Subcutaneous abdominal adipose tissue (tissue), 5 donors: ENCODE results near the gene SRMS.

ENCODE experiments used
- H3K27ac ChIP-seq: one replicate; pipeline ENCODE4 v1.7.0; 2013; ENCODE audit warnings: low read depth, mild to moderate bottlenecking, inconsistent platforms, low read length, moderate library complexity
- H3K27me3 ChIP-seq, 5 donors: one replicate each; pipeline ENCODE4 v1.7.0; 2013; ENCODE audit warnings: low read length in 5 of 5, inconsistent platforms in 1 of 5; ENCODE audit not compliant: control insufficient read depth in 5 of 5, insufficient read depth in 4 of 5
- H3K36me3 ChIP-seq, 5 donors: one replicate each; pipeline ENCODE4 v1.7.0; 2013; ENCODE audit warnings: low read length in 5 of 5; ENCODE audit not compliant: control insufficient read depth in 5 of 5, insufficient read depth in 5 of 5
- H3K4me1 ChIP-seq, 5 donors: one replicate each; pipeline ENCODE4 v1.7.0; 2013; ENCODE audit warnings: low read length in 5 of 5, mild to moderate bottlenecking in 3 of 5, moderate library complexity in 1 of 5; ENCODE audit not compliant: control insufficient read depth in 5 of 5, insufficient read depth in 5 of 5
- H3K4me3 ChIP-seq, 5 donors: one replicate each; pipeline ENCODE4 v1.7.0; 2013; ENCODE audit warnings: low read length in 5 of 5, low read depth in 1 of 5
- H3K9ac ChIP-seq, 5 donors: one replicate each; pipeline ENCODE4 v1.7.0; 2013; ENCODE audit warnings: low read length in 5 of 5, mild to moderate bottlenecking in 4 of 5, moderate library complexity in 3 of 5
- H3K9me3 ChIP-seq, 5 donors: one replicate each; pipeline ENCODE4 v1.7.0; 2013; ENCODE audit warnings: low read length in 5 of 5; ENCODE audit not compliant: control insufficient read depth in 5 of 5
- donor health status: healthy.
- donor health status: healthy.
- donor health status: healthy.
- donor health status: healthy.
- donor health status: healthy.

SRMS gene

GRCh38 chr20:63579017-63579694 is 31.6 kb upstream of the SRMS start:
- H3K36me3 ChIP-seq, result no peaks in the 10 kb centered on the region
- peaks cover 2 to 6% (median 5%) of the 10 kb centered on the region in 5 donors for H3K4me1 ChIP-seq
- no peak overlapping the region for H3K4me3 ChIP-seq
- H3K27ac ChIP-seq, result no peak overlapping the region
- H3K9me3 ChIP-seq, result no peaks in the 10 kb centered on the region
- no peak overlapping the region for H3K9ac ChIP-seq
- peaks cover 0 to 16% (median 4%) of the 10 kb centered on the region in 5 donors for H3K27me3 ChIP-seq

- Histone ChIP-seq H3K9me3 (no peaks in the 10 kb centered on the region), H3K27ac (no peak overlapping the region), H3K36me3 (no peaks in the 10 kb centered on the region), H3K4me3 (no peak overlapping the region), H3K27me3 (peaks cover 0 to 16% (median 4%) of the 10 kb centered on the region in 5 donors), H3K9ac (no peak overlapping the region), H3K4me1 (peaks cover 3 to 11% (median 8%) of the 10 kb centered on the region in 5 donors)
These were observed 30.9 kb upstream of the SRMS start for GRCh38 chr20:63578224-63579016.

- peaks cover 0 to 16% (median 4%) of the 10 kb centered on the region in 5 donors for H3K27me3 ChIP-seq
- no peak overlapping the region for H3K27ac ChIP-seq
- peaks cover 0 to 5% (median 0%) of the 10 kb centered on the region in 5 donors for H3K36me3 ChIP-seq
- H3K9ac ChIP-seq, result no peak overlapping the region
- no peaks in the 10 kb centered on the region for H3K9me3 ChIP-seq
- no peak overlapping the region for H3K4me3 ChIP-seq
- peaks cover 3 to 21% (median 17%) of the 10 kb centered on the region in 5 donors for H3K4me1 ChIP-seq
These were observed 29.9 kb upstream of the SRMS start for GRCh38 chr20:63577317-63577894.

- no peak overlapping the region for H3K4me3 ChIP-seq
- H3K9me3 ChIP-seq, result no peaks in the 10 kb centered on the region
- H3K36me3 ChIP-seq, result peaks cover 0 to 11% (median 6%) of the 10 kb centered on the region in 5 donors
- peaks cover 0 to 19% (median 4%) of the 10 kb centered on the region in 5 donors for H3K27me3 ChIP-seq
- no peak overlapping the region for H3K27ac ChIP-seq
- no peak overlapping the region for H3K9ac ChIP-seq
- H3K4me1 ChIP-seq, result peaks cover 3 to 22% (median 17%) of the 10 kb centered on the region in 5 donors
These were observed 28.8 kb upstream of the SRMS start for GRCh38 chr20:63576311-63576710.

- peaks cover 0 to 24% (median 4%) of the 10 kb centered on the region in 5 donors for H3K27me3 ChIP-seq
- H3K4me1 ChIP-seq, result peaks cover 3 to 22% (median 17%) of the 10 kb centered on the region in 5 donors
- H3K36me3 ChIP-seq, result peaks cover 0 to 14% (median 6%) of the 10 kb centered on the region in 5 donors
- peak overlapping the region in 2 of 5 donors; percentile 59 to 60 for H3K4me3 ChIP-seq
- H3K27ac ChIP-seq, result no peak overlapping the region
- H3K9ac ChIP-seq, result no peak overlapping the region
- H3K9me3 ChIP-seq, result no peaks in the 10 kb centered on the region
These were observed 27.5 kb upstream of the SRMS start for GRCh38 chr20:63574829-63575743.

- Histone ChIP-seq H3K27ac (peak within 1 kb of the TSS; percentile 11), H3K27me3 (peaks cover 0 to 21% (median 1%) of the 10 kb centered on the region in 5 donors), H3K9me3 (no peaks in the 10 kb centered on the region), H3K9ac (peak within 1 kb of the TSS; percentile 73 to 93 (median 84)), H3K36me3 (peaks cover 0 to 15% (median 6%) of the 10 kb centered on the region in 5 donors), H3K4me3 (peak within 1 kb of the TSS; percentile 77 to 89 (median 83)), H3K4me1 (peaks cover 3 to 23% (median 17%) of the 10 kb centered on the region in 5 donors)
These were observed 26.7 kb upstream of the SRMS start, which contains the start of gene HELZ2 for GRCh38 chr20:63574156-63574828. HELZ2 (minus strand) TSS chr20:63574239; CDS start chr20:63572385, 1,854 bp downstream.

- peaks cover 0 to 18% (median 0%) of the 10 kb centered on the region in 5 donors for H3K27me3 ChIP-seq
- H3K4me3 ChIP-seq, result peak overlapping the region; percentile 77 to 89 (median 83)
- H3K9me3 ChIP-seq, result no peaks in the 10 kb centered on the region
- H3K4me1 ChIP-seq, result peaks cover 3 to 29% (median 21%) of the 10 kb centered on the region in 5 donors
- peak overlapping the region; percentile 11 for H3K27ac ChIP-seq
- peaks cover 0 to 15% (median 6%) of the 10 kb centered on the region in 5 donors for H3K36me3 ChIP-seq
- H3K9ac ChIP-seq, result peak overlapping the region; percentile 73 to 93 (median 84)
These were observed 26.1 kb upstream of the SRMS start for GRCh38 chr20:63573647-63574131.

- H3K9me3 ChIP-seq, result no peaks in the 10 kb centered on the region
- peaks cover 0 to 19% (median 6%) of the 10 kb centered on the region in 5 donors for H3K36me3 ChIP-seq
- peaks cover 0 to 15% (median 0%) of the 10 kb centered on the region in 5 donors for H3K27me3 ChIP-seq
- peak overlapping the region; percentile 73 to 93 (median 84) for H3K9ac ChIP-seq
- H3K4me1 ChIP-seq, result peaks cover 3 to 36% (median 28%) of the 10 kb centered on the region in 5 donors
- H3K4me3 ChIP-seq, result peak overlapping the region; percentile 77 to 89 (median 83)
- peak overlapping the region; percentile 11 for H3K27ac ChIP-seq
These were observed 25.5 kb upstream of the SRMS start for GRCh38 chr20:63572788-63573646.
